ENCODE data around the gene FMO2.

- TF ChIP-seq EZH2 (IDR thresholded peaks at IDR 0.05; ENCODE audit: insufficient read depth, poor library complexity, severe bottlenecking) (no peak), EZH2phosphoT487 (IDR thresholded peaks at IDR 0.05; ENCODE audit: insufficient read depth, low read depth) (no peak)
Measured at GRCh38 chr1:171155484-171155883, 29.6 kb upstream of the FMO2 start.

Measured in GM23248 (cell line).